ENCODE measurements around the gene TENT5C. TPM values are rescaled to one million over a fixed set of nuclear protein-coding genes. Genes with fewer than 3 reads are reported as not detected.

The TENT5C gene
- total and polyA plus RNA-seq, 9 of the 15 experiments (the other 6 are each of a cell fraction or from before 2014, with no cell fraction given), result 1.8 to 7.7 (median 4.0) TPM

DNA sequence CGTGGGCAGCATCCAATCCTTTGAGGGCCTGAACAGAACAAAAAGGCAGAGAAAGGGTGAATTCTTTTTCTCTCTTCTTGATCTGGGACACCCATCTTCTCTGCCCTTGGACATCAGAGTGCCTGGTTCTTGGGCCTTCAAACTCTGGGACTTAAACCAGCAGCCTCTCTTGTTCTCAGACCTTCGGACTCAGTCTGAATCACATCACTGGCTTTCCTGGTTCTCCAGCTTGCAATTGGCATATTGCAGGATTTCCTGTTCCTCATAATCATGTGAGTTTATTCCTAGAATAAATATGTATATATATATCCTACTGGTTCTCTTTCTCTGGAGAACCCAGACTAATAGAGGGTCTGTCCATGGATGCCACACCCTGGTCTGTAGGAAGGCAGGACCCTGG, 16.3 kb upstream of the TENT5C start:
- intact Hi-C loops (cut with micrococcal nuclease) (no loop called here), in situ Hi-C loops (cut with MboI) (no loop called here)
- DNase-seq (ENCODE audit: extremely low read depth in 1 of 4, low spot score in 3 of 4) (no peak), FAIRE-seq (no peak), ATAC-seq (no peak)
- BruUV-seq (replicated peaks), result no TSS peak
- H3K36me3 ChIP-seq (ENCODE audit: control insufficient read depth, insufficient read depth, low read length), result no peaks in the 10 kb centered on the region
- POLR2A ChIA-PET, result no interaction called here
- CTCF ChIA-PET (ENCODE audit: low intra/inter-chr PET ratio), result no interaction called here
- H3K79me2 ChIP-seq (ENCODE audit: control insufficient read depth, insufficient read depth, low read length), result no peaks in the 10 kb centered on the region
- H2AFZ ChIP-seq (ENCODE audit: low read depth, low read length), result no peak overlapping the region
- H3K4me1 ChIP-seq (replicated peaks in 1 of 2; ENCODE audit: control insufficient read depth in 2 of 2, insufficient read depth in 2 of 2, low read length in 2 of 2), result peaks cover 6 to 8% of the 10 kb centered on the region in 2 experiments; a peak in 3 of 5 replicates
- H3K9ac ChIP-seq (ENCODE audit: insufficient read depth in 1 of 2, low read depth in 2 of 2, low read length in 2 of 2), result no peak overlapping the region
- H3K9me1 ChIP-seq (ENCODE audit: control insufficient read depth, insufficient read depth, low read length), result no peaks in the 10 kb centered on the region
- H3K4me3 ChIP-seq, result no peak overlapping the region
- no peak overlapping the region for H3K27ac ChIP-seq (ENCODE audit: extremely low read depth, low read depth, low read length)
- no peaks in the 10 kb centered on the region for H4K20me1 ChIP-seq (replicated peaks; ENCODE audit: control insufficient read depth, insufficient read depth, low read length)
- H3K4me2 ChIP-seq (ENCODE audit: insufficient read depth, low read length), result no peak overlapping the region
- H3K9me3 ChIP-seq (replicated peaks; ENCODE audit: control insufficient read depth, insufficient read depth, low read depth, low read length), result no peaks in the 10 kb centered on the region; the same call in 1 of the 2 replicates
- no peaks in the 10 kb centered on the region for H3K27me3 ChIP-seq (ENCODE audit: control insufficient read depth in 2 of 2, insufficient read depth in 2 of 2, low read length in 2 of 2)
- WGBS (ENCODE audit: insufficient coverage, low coverage, missing lambda C conversion rate), result 57% methylated on average over 2 of the region's 2 CpGs
- TF ChIP-seq SMARCB1 (IDR thresholded peaks at IDR 0.05; ENCODE audit: insufficient read length, low read depth) (no peak), ETS2 (tag; IDR thresholded peaks at IDR 0.05; ENCODE audit: borderline replicate concordance, poor library complexity, severe bottlenecking) (no peak), ELK3 (CRISPR knock-in tag; IDR thresholded peaks at IDR 0.05) (no peak), ZNF282 (CRISPR knock-in tag; IDR thresholded peaks at IDR 0.05) (no peak)

Data from K562 (cell line).